Activated CD8-positive, alpha-beta T cell treated with anti-CD3 and anti-CD28 coated beads for 36 hours (primary cell): ENCODE results near the gene BEGAIN. TPM values are rescaled to one million over a fixed set of nuclear protein-coding genes. Genes with fewer than 3 reads are reported as not detected.

Experiments used
- ATAC-seq: fragments of 200-7000 bp; cut with Tn5 transposase; one replicate; pipeline ENCODE4 v1.10.0; 2021; ENCODE audit warnings: mild to moderate bottlenecking, moderate library complexity
- CTCF ChIA-PET: fragments of 350-600 bp; sonication (Branson Sonifier 250); formaldehyde crosslinking; loops from one replicate; lab custom pipeline; 2021; ENCODE audit warnings: antibody characterized with exemption; lab: Charles Lee
- POLR2A ChIA-PET: fragments of 350-600 bp; sonication (Branson Sonifier 250); formaldehyde crosslinking; loops from one replicate; lab custom pipeline; 2021; ENCODE audit warnings: antibody characterized with exemption; lab: Charles Lee
- DNase-seq: peaks from one replicate; pipeline ENCODE4 v3.0.0-alpha.2; 2020
- H3K27ac Mint-ChIP-seq: one replicate; pipeline ENCODE4 v1.8.0; 2021; ENCODE audit warnings: mild to moderate bottlenecking, mixed read lengths
- H3K27me3 Mint-ChIP-seq: one replicate; pipeline ENCODE4 v1.8.0; 2021; ENCODE audit warnings: mixed read lengths
- H3K36me3 Mint-ChIP-seq: one replicate; pipeline ENCODE4 v1.8.0; 2021; ENCODE audit warnings: low read depth, mixed read lengths
- H3K4me1 Mint-ChIP-seq: one replicate; pipeline ENCODE4 v1.8.0; 2021; ENCODE audit warnings: low read depth, mixed read lengths
- H3K4me3 Mint-ChIP-seq: one replicate; pipeline ENCODE4 v1.8.0; 2021; ENCODE audit warnings: mild to moderate bottlenecking, moderate library complexity, mixed read lengths
- H3K9me3 Mint-ChIP-seq: one replicate; pipeline ENCODE4 v1.8.0; 2021; ENCODE audit warnings: mixed read lengths
- intact Hi-C: fragments of 100-400 bp; cut with micrococcal nuclease; formaldehyde crosslinking; loops from one replicate; pipeline ENCODE4 v1.10.0; 2022
- total RNA-seq, 2 experiments: library from RNA; stranded (reverse); gene quantifications; one replicate each; pipeline ENCODE4 v1.2.3, GENCODE V29; 2021
- TF ChIP-seq, protein P1 (sequence below): fragments of 200-600 bp; IDR thresholded peaks from one replicate; pipeline ENCODE4 v1.8.0; 2022; ENCODE audit warnings: antibody characterized with exemption, mild to moderate bottlenecking

Gene BEGAIN
- total RNA-seq, 2 experiments from 2014 or later: 5.5 to 6.0 TPM

DNA sequence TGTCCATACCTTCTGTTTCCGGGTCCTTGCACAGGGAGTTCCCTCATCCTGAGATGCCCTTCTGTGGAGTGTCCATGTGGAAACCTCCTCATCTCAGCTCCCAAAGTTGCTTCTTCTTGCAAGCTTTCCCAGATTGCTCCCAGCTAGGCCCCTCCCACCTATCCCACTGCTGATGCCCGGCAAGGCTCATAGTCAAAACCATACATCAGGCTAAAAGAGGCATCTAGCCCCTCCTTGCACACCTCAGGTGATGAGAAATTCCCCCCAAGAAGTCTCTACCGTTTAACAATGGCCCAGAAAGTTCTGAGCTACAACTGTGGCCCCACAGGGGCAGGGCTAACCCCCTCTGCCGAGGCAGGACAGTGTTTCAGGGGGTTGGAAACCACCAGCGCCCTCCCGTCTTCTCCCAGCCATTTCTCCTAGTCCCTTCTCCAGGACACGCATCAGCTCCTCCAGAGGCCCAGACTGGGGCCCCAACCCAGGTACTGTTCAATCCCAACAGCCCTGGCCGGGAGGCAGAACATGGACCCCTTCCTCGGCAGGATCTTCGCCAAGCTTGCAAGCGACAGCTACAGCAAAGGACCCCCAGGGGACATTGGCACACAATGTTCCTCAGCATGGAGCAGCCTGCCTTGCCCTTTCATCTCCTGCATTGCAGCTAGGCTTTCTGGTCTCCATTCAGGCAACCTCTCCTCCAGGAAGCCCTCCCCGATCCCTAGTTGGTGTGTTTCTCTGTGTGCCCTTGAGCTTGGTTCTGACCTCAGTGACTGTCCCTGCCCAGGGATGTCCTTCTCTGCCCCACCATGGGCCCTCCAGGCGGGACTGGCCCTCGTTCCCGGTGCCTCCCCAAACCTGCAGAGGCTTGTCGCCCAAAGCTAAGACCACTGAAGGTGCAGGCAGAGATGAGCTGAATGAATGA is 4.5 kb upstream of the BEGAIN start:
- no peaks in the 10 kb centered on the region for H3K36me3 Mint-ChIP-seq
- H3K4me1 Mint-ChIP-seq: no peaks in the 10 kb centered on the region
- TF ChIP-seq, protein P1, sequence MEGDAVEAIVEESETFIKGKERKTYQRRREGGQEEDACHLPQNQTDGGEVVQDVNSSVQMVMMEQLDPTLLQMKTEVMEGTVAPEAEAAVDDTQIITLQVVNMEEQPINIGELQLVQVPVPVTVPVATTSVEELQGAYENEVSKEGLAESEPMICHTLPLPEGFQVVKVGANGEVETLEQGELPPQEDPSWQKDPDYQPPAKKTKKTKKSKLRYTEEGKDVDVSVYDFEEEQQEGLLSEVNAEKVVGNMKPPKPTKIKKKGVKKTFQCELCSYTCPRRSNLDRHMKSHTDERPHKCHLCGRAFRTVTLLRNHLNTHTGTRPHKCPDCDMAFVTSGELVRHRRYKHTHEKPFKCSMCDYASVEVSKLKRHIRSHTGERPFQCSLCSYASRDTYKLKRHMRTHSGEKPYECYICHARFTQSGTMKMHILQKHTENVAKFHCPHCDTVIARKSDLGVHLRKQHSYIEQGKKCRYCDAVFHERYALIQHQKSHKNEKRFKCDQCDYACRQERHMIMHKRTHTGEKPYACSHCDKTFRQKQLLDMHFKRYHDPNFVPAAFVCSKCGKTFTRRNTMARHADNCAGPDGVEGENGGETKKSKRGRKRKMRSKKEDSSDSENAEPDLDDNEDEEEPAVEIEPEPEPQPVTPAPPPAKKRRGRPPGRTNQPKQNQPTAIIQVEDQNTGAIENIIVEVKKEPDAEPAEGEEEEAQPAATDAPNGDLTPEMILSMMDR: no peak
- DNase-seq (no peak), ATAC-seq (no peak)
- CTCF ChIA-PET: no interaction called here
- H3K27me3 Mint-ChIP-seq: peaks cover 13% of the 10 kb centered on the region
- no peaks in the 10 kb centered on the region for H3K9me3 Mint-ChIP-seq
- POLR2A ChIA-PET: no interaction called here
- intact Hi-C loops: no loop called here
- no peak overlapping the region for H3K4me3 Mint-ChIP-seq
- H3K27ac Mint-ChIP-seq: no peak overlapping the region

DNA sequence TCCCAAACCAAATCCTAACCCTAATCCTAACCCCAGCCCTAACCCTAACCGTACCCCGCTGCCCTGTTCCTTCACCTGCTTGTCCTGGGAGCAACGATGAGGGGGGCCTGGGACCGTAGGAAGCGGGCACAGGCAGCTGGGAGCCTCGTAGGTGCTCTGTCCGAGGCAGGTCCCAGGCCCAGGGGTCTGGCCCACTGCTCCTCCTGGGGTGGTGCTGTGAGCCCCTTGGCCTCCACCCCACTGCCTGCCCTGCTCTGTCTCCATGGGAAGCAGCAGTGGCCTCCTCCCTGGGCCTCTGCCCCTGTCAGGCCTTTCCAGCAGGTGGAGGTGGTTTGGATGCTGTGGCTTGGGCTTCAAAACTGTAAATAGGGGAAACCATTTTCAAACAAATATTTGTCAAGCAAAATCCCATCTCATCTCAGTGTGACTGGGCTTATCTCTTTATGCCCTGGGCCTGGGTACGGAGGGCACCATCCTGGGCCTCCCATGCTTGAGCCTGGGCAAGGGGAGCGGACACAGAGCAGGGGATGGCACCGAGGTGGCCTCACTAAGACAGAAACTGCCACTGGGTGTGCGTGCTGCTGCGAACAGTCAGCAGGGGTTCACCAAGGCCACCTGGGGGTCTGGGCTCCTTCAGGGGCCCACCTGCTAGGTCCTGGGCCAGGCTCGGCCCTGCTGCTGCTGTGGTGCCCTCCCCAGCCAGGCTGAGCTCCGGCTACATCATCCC is 3.7 kb upstream of the BEGAIN start:
- DNase-seq (no peak), ATAC-seq (no peak)
- H3K27ac Mint-ChIP-seq: no peak overlapping the region
- CTCF ChIA-PET: no interaction called here
- TF ChIP-seq, protein P1: no peak
- H3K9me3 Mint-ChIP-seq: no peaks in the 10 kb centered on the region
- H3K36me3 Mint-ChIP-seq: no peaks in the 10 kb centered on the region
- H3K4me3 Mint-ChIP-seq: no peak overlapping the region
- intact Hi-C loops: no loop called here
- H3K27me3 Mint-ChIP-seq: peaks cover 13% of the 10 kb centered on the region
- H3K4me1 Mint-ChIP-seq: peaks cover 2% of the 10 kb centered on the region
- POLR2A ChIA-PET: no interaction called here

DNA sequence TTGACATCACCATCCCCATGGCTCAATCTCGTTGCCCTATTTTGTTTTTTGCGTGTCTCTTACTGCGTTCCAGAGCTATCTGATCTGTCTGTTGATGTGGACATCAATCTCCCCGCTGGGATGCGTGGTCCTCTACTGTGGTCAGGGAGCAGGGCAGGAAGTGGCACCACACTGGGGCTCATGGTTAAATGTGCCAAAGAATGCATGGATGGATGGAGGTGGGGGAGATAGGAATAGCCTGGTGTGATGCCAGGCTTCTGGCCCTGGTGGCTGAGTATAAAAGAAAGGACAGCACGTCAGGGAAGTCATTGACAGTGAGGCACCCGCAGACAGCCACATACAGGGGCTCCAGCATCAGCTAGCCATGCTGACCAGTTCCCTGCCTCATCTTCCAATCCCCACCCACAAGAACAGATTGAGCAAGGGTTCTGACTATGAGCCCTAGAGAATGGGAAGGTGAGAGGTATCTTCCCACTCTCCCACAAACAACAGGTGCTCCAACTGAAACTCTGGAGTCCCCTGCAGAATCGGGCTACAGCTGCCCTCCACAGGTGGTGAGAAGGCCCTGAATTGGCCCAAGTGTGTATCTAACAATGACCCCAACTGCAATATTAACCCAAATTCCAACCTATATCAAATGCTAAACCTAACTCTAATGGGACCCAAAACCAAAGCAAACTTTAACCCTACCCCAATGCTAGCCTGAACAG is 2.7 kb upstream of the BEGAIN start:
- POLR2A ChIA-PET: no interaction called here
- intact Hi-C loops: no loop called here
- DNase-seq (no peak), ATAC-seq (no peak)
- no peaks in the 10 kb centered on the region for H3K36me3 Mint-ChIP-seq
- H3K4me1 Mint-ChIP-seq: peaks cover 2% of the 10 kb centered on the region
- TF ChIP-seq, protein P1: no peak
- CTCF ChIA-PET: no interaction called here
- no peak overlapping the region for H3K27ac Mint-ChIP-seq
- no peaks in the 10 kb centered on the region for H3K9me3 Mint-ChIP-seq
- H3K4me3 Mint-ChIP-seq: no peak overlapping the region
- peaks cover 13% of the 10 kb centered on the region for H3K27me3 Mint-ChIP-seq

DNA sequence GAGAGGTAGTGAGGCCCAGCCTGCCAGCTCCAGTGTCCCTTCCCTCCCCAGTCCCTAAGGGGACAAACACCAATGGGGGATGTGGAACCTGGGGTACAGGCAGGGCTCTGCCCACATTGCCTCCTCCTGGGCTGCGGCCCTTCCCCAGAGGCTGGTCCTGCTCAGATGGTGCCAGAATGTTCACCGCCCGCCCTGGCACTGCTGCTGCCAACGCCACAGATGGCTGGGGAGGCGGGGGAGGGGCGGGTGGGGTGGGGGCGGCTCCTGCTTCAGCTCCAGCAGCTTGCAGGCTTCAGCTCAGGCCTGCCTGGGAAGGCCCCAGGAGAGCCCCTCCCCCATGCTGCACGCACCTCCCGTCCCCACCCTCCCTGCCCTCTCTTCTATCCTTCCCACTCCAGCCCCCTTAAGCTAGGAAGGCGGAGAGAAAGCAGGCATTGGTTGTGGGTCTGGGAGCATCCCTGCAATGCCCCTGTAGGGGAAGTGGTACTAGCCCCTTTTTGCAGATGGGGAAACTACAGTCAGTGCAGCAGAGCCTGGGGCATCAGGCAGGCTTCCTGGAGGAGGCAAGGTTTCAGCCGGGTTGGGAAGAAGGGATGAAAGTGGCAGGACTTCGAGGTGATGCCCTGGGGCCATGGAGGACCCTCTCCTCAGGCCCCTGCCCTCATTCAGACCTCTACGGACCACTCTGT is 2.0 kb upstream of the BEGAIN start:
- Mint-ChIP-seq H3K36me3 (no peaks in the 10 kb centered on the region), H3K4me3 (no peak overlapping the region), H3K27me3 (peaks cover 13% of the 10 kb centered on the region), H3K9me3 (no peaks in the 10 kb centered on the region), H3K27ac (no peak overlapping the region), H3K4me1 (peaks cover 2% of the 10 kb centered on the region)
- TF ChIP-seq, protein P1: no peak
- ChIA-PET POLR2A (no interaction called here), CTCF (interaction anchor here (1.0 to 1.8 kb wide), 2 partner anchors 29 to 56 kb away, joined by 3 to 4 read pairs; no protein-coding TSS in a partner anchor)
- ATAC-seq: no peak
- intact Hi-C loops: no loop called here
- DNase-seq: peak; percentile 0
